Body of pancreas (tissue), 4 donors: ENCODE data around the gene USP36. TPM values are rescaled to one million over a fixed set of nuclear protein-coding genes. Genes with fewer than 3 reads are reported as not detected.

Source experiments
- ATAC-seq: fragments of 150-250 bp; one replicate; pipeline ENCODE4 v1.9.1; 2016
- DNase-seq, 4 donors: peaks; one replicate each; pipeline ENCODE4 v3.0.0-alpha.2; 2019
- H3K27ac ChIP-seq, 4 donors: fragments of 200-600 bp; sonication (generic); 1 replicate in 3 of 4; 2 replicates in 1 of 4; pipeline versions ENCODE4 v1.5.1 to v1.6.1; 2016 to 2019; ENCODE audit warnings: mild to moderate bottlenecking in 1 of 4, mixed read lengths in 1 of 4, moderate library complexity in 1 of 4
- H3K27me3 ChIP-seq, 2 donors: fragments of 200-600 bp; sonication (generic); one replicate each; pipeline ENCODE4 v1.6.0; 2016; ENCODE audit warnings: mild to moderate bottlenecking in 1 of 2
- H3K36me3 ChIP-seq, 2 donors: fragments of 200-600 bp; sonication (generic); replicated peaks in 1 of 2; 2 replicates each; pipeline ENCODE4 v1.5.1; 2016; ENCODE audit warnings: low read depth in 2 of 2; ENCODE audit not compliant: insufficient read depth in 1 of 2
- H3K4me1 ChIP-seq: fragments of 200-600 bp; sonication (generic); one replicate; pipeline ENCODE4 v1.6.0; 2016
- H3K4me3 ChIP-seq, 2 donors: fragments of 200-600 bp; sonication (generic); 1 replicate in 1 of 2; 2 replicates in 1 of 2; pipeline ENCODE4 v1.5.1; 2016 to 2019
- H3K9me3 ChIP-seq, 3 donors: fragments of 200-600 bp; sonication (generic); 1 replicate in 2 of 3; 2 replicates in 1 of 3; pipeline ENCODE4 v1.5.1; 2016
- CTCF ChIP-seq, 7 experiments: fragments of 450-650 bp in 4 of 7; fragments of 200-600 bp in 3 of 7; sonication (generic) in 3 of 7; IDR thresholded peaks; one replicate each; pipeline ENCODE4 v1.5.1; 2016 to 2019; ENCODE audit warnings: antibody characterized with exemption in 7 of 7
- POLR2A ChIP-seq, 3 donors: fragments of 450-650 bp; IDR thresholded peaks; one replicate each; pipeline ENCODE4 v1.6.1; 2016; ENCODE audit warnings: antibody characterized with exemption in 3 of 3, mild to moderate bottlenecking in 2 of 3
- WGBS, 2 donors: methylation state at CpG; one replicate each; pipeline ENCODE4 v1.1.5; 2017; 5-methylcytosine and 5-hydroxymethylcytosine counted together
- intact Hi-C: fragments of 100-400 bp; cut with DNase I; formaldehyde crosslinking; loops from one replicate; pipeline ENCODE4 v1.15.1; 2023
- total RNA-seq, 2 donors: library from RNA; depleted of rRNA; stranded (reverse); fragments of >200 nt; gene quantifications; one replicate each; pipeline ENCODE4 v1.1.0, GENCODE V29; 2016

USP36 gene
- total RNA-seq, 2 donors from 2014 or later: 28.5 to 55.4 TPM

GRCh38 chr17:78865682-78866390 lies 25.2 kb upstream of the USP36 start:
- ATAC-seq (peak; percentile 81), DNase-seq (peak; percentile 90 to 92 (median 91))
- peaks cover 27% of the 10 kb centered on the region for H3K4me1 ChIP-seq
- intact Hi-C loops: loop anchor here (5.0 kb wide), 1 partner anchor 101 kb away; no protein-coding TSS in a partner anchor
- 11 to 21% methylated on average over 19 of the region's 19 CpGs for WGBS, 2 donors
- H3K4me3 ChIP-seq: no peak overlapping the region
- no peaks in the 10 kb centered on the region for H3K27me3 ChIP-seq
- H3K27ac ChIP-seq: peak overlapping the region in 3 of 4 donors; percentile 55 to 73 (median 65)
- H3K36me3 ChIP-seq: peaks cover 0 to 4% of the 10 kb centered on the region in 2 donors
- no peaks in the 10 kb centered on the region for H3K9me3 ChIP-seq
- peak; percentile 86 to 97 (median 95) for TF ChIP-seq CTCF (IDR thresholded peaks at IDR 0.05)
- TF ChIP-seq POLR2A (IDR thresholded peaks at IDR 0.05): no peak

DNA sequence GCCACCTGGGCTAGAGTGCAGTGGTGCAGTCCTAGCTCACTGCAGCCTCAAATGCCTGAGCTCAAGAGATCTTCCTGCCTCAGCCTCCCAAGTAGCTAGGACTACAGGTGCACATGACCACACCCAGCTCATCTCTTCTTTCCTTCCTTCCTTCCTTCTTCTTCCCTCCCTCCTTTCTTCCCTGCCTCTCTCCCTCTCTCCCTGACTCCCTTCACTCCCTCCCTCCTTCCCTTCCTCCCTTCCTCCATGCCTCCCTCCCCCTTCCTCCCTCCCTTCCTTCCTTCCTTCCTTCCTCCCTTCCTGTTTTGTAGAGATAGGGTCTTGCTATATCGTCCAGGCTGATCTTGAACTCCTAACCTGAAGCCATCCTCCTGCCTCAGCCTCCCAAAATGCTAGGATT lies 23.5 kb upstream of the USP36 start:
- no peaks in the 10 kb centered on the region for H3K36me3 ChIP-seq
- ATAC-seq: no peak
- intact Hi-C loops: no loop called here
- 23 to 73% methylated on average over 1 of the region's 1 CpG for WGBS, 2 donors
- H3K9me3 ChIP-seq: no peaks in the 10 kb centered on the region
- DNase-seq: no peak
- peaks cover 27% of the 10 kb centered on the region for H3K4me1 ChIP-seq
- H3K4me3 ChIP-seq: no peak overlapping the region
- no peaks in the 10 kb centered on the region for H3K27me3 ChIP-seq
- TF ChIP-seq POLR2A (IDR thresholded peaks at IDR 0.05): no peak
- TF ChIP-seq CTCF (IDR thresholded peaks at IDR 0.05): no peak
- no peak overlapping the region for H3K27ac ChIP-seq

DNA sequence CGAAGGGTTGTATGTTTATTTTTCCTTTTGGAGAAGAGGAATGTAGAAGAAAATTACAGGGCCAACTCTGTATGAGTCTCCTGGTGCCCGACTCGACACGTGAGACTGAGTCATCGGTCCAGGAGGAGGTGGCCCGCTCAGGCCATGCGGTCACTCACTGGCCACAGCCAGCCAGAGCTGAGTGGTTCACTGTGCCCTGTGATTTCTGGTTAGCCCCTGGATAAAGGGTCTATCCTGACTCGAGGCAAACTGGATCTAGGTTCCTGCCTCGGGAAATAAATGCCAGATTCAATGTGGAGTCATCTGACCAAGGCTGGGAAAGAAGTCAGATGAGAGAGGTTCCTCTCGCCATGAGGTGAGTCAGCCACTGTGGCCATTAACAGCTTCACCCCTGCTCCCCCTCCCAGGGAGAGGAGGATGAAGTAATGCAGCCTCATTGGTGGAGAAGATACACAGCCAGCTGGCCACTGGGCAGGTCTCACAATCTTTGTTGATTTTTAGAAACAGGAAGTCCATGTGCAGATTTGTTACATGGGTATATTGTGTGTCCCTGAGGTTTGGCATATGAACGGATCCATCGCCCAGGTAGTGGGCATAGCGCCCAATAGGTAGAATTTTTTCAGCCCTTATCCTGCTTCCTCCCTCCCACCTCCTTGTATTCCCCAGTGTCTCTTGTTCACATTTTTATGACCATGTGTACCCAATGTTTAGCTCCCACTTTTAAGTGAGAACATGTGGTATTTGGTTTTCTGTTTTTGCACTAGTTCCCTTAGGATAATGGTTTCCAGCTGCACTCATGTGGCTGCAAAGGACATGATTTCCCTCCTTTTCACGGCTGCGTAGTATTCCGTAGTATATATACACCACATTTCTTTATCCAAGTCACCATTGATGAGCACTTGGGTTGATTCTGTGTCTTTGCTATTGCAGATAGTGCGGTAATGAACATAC lies 21.7 kb upstream of the USP36 start:
- Histone ChIP-seq H3K36me3 (no peaks in the 10 kb centered on the region), H3K4me1 (peaks cover 27% of the 10 kb centered on the region), H3K27me3 (no peaks in the 10 kb centered on the region), H3K4me3 (no peak overlapping the region), H3K27ac (peak overlapping the region; percentile 86 to 94 (median 90)), H3K9me3 (no peaks in the 10 kb centered on the region)
- intact Hi-C loops: no loop called here
- no peak for TF ChIP-seq CTCF (IDR thresholded peaks at IDR 0.05)
- TF ChIP-seq POLR2A (IDR thresholded peaks at IDR 0.05): peak; percentile 60 to 77 (median 68)
- WGBS, 2 donors: 50 to 60% methylated on average over 17 of the region's 17 CpGs
- ATAC-seq (peak; percentile 94), DNase-seq (peak; percentile 88 to 95 (median 92))

- intact Hi-C loops: no loop called here
- WGBS, 2 donors: 87 to 90% methylated on average over 4 of the region's 4 CpGs
- peak overlapping the region in 2 of 4 donors; percentile 89 to 94 for H3K27ac ChIP-seq
- H3K27me3 ChIP-seq: no peaks in the 10 kb centered on the region
- no peak for ATAC-seq
- TF ChIP-seq CTCF (IDR thresholded peaks at IDR 0.05): no peak
- no peak for TF ChIP-seq POLR2A (IDR thresholded peaks at IDR 0.05)
- H3K4me1 ChIP-seq: peaks cover 27% of the 10 kb centered on the region
- no peaks in the 10 kb centered on the region for H3K36me3 ChIP-seq
- no peak for DNase-seq
- no peaks in the 10 kb centered on the region for H3K9me3 ChIP-seq
- H3K4me3 ChIP-seq: no peak overlapping the region
Observed at GRCh38 chr17:78861229-78861628, 20.6 kb upstream of the USP36 start.
